HG02763 (cell line): Measurements from ENCODE around the gene DAZAP1.
"Not testable (repeated sequence)": the region's sequence is repeated elsewhere in the genome, so short reads cannot be mapped to it uniquely, and the experiment has no call there.

Experiments
- ATAC-seq: cut with Tn5 transposase; IDR thresholded peaks from one replicate; pipeline ENCODE4 v1.9.1; 2021; ENCODE audit warnings: mild to moderate bottlenecking, moderate library complexity; ENCODE audit not compliant: unreplicated experiment

The DAZAP1 gene

GRCh38 chr19:1439525-1440417 lies 32.4 kb downstream of the DAZAP1 start:
- ATAC-seq = not testable (repeated sequence)

- no peak for ATAC-seq
Measured at GRCh38 chr19:1440418-1440801, 33.0 kb downstream of the DAZAP1 start.

- ATAC-seq = no peak
Measured at GRCh38 chr19:1441022-1441426, 33.6 kb downstream of the DAZAP1 start.

GRCh38 chr19:1441677-1442438 lies 34.5 kb downstream of the DAZAP1 start:
- no peak for ATAC-seq

- ATAC-seq = peak; percentile 73
Measured at GRCh38 chr19:1445185-1445931, 38.0 kb downstream of the DAZAP1 start.

GRCh38 chr19:1445932-1446712 lies 38.7 kb downstream of the DAZAP1 start:
- ATAC-seq = no peak

GRCh38 chr19:1446713-1447481 lies 39.5 kb downstream of the DAZAP1 start:
- no peak for ATAC-seq

- ATAC-seq = no peak
Measured at GRCh38 chr19:1447504-1447903, 40.1 kb downstream of the DAZAP1 start.

GRCh38 chr19:1447944-1448343 lies 40.6 kb downstream of the DAZAP1 start:
- no peak for ATAC-seq

GRCh38 chr19:1449467-1450442 lies 42.4 kb downstream of the DAZAP1 start, which contains the start of gene APC2:
Gene APC2, plus strand, starts transcription at chr19:1450121. Its CDS starts 2,881 bp downstream, at chr19:1453002.
- no peak for ATAC-seq

- no peak for ATAC-seq
Measured at GRCh38 chr19:1450735-1451731, 43.6 kb downstream of the DAZAP1 start.

- no peak for ATAC-seq
Measured at GRCh38 chr19:1451916-1452801, 44.8 kb downstream of the DAZAP1 start.

- no peak for ATAC-seq
Measured at GRCh38 chr19:1452802-1453524, 45.6 kb downstream of the DAZAP1 start.

- no peak for ATAC-seq
Measured at GRCh38 chr19:1453525-1454364, 46.4 kb downstream of the DAZAP1 start.

GRCh38 chr19:1455002-1455335 lies 47.6 kb downstream of the DAZAP1 start:
- no peak for ATAC-seq
